Heart left ventricle (tissue), 16 donors: ENCODE data around the gene TAGLN. TPM values are rescaled to one million over a fixed set of nuclear protein-coding genes. Genes with fewer than 3 reads are reported as not detected.
A peak's percentile ranks its signal among the peaks of the same experiment; 100 is the strongest.

Experiments
- ATAC-seq, 4 donors: fragments of 200-7000 bp; cut with Tn5 transposase; one replicate each; pipeline ENCODE4 v1.9.1; 2020 to 2022; ENCODE audit warnings: moderate library complexity in 4 of 4, mild to moderate bottlenecking in 3 of 4, moderate number of reproducible peaks in 1 of 4
- DNase-seq, 5 donors: peaks; one replicate each; pipeline ENCODE4 v3.0.0-alpha.2; 2020
- H3K27ac ChIP-seq, 12 donors: fragments of 200-600 bp; sonication (generic) in 4 of 12; one replicate each; pipeline versions ENCODE4 v1.5.0 to v1.8.0; 2016 to 2022; ENCODE audit warnings: mild to moderate bottlenecking in 2 of 12
- H3K27me3 ChIP-seq, 9 donors: fragments of 200-600 bp; sonication (generic) in 2 of 9; one replicate each; pipeline versions ENCODE4 v1.5.1 to v1.8.0; 2016 to 2022; ENCODE audit warnings: mild to moderate bottlenecking in 3 of 9
- H3K36me3 ChIP-seq, 9 donors: fragments of 200-600 bp; sonication (generic) in 2 of 9; one replicate each; pipeline versions ENCODE4 v1.5.0 to v1.8.0; 2018 to 2022; ENCODE audit warnings: mild to moderate bottlenecking in 2 of 9
- H3K4me1 ChIP-seq, 12 donors: fragments of 200-600 bp; sonication (generic) in 4 of 12; one replicate each; pipeline versions ENCODE4 v1.5.0 to v1.8.0; 2016 to 2022; ENCODE audit warnings: mild to moderate bottlenecking in 3 of 12
- H3K4me3 ChIP-seq, 12 donors: fragments of 200-600 bp; sonication (generic) in 4 of 12; one replicate each; pipeline versions ENCODE4 v1.5.0 to v1.8.0; 2017 to 2022; ENCODE audit warnings: mild to moderate bottlenecking in 9 of 12, moderate library complexity in 4 of 12
- H3K9me3 ChIP-seq, 12 donors: fragments of 200-600 bp; sonication (generic) in 4 of 12; one replicate each; pipeline versions ENCODE4 v1.5.0 to v1.8.0; 2016 to 2022; ENCODE audit warnings: mild to moderate bottlenecking in 1 of 12
- POLR2A ChIP-seq, 2 donors: fragments of 450-650 bp; IDR thresholded peaks; one replicate each; pipeline ENCODE4 v1.6.1; 2017; ENCODE audit warnings: antibody characterized with exemption in 2 of 2, mild to moderate bottlenecking in 2 of 2, moderate library complexity in 2 of 2
- WGBS, 4 donors: extraction: QIAGEN DNeasy Blood & Tissue Kit in 2 of 4; methylation state at CpG; one replicate each; pipeline versions ENCODE4 v1.1.5 to v1.1.7; 2013 to 2018; 5-methylcytosine and 5-hydroxymethylcytosine counted together
- intact Hi-C, 10 donors: fragments of 100-400 bp; cut with DNase I; formaldehyde crosslinking; loops; one replicate each; pipeline versions ENCODE4 v1.11.1 to v1.14.2; 2022
- polyA plus RNA-seq, 2 donors: library from polyadenylated mRNA; stranded (reverse); fragments of 200-250 nt; gene quantifications; one replicate each; pipeline ENCODE4 v1.2.3, GENCODE V29; 2013
- total RNA-seq, 9 donors: library from RNA; depleted of rRNA in 2 of 9; stranded (reverse); fragments of >200 nt in 2 of 9; fragmentation: NEBNext Ultra II Directional in 3 of 9; extraction: Animal tissue kit (Norgen Biotek cat#: 25700) in 3 of 9; gene quantifications; one replicate each; pipeline versions ENCODE4 v1.1.0 to v1.2.4, GENCODE V29; 2016 to 2023
- TF ChIP-seq, protein P1 (sequence below), 12 donors: fragments of 200-600 bp; sonication (generic) in 4 of 12; IDR thresholded peaks; one replicate each; pipeline versions ENCODE4 v1.5.0 to v1.8.0; 2018 to 2022; ENCODE audit warnings: antibody characterized with exemption in 12 of 12, mild to moderate bottlenecking in 5 of 12
- donor health status: ischemic (EF 13 %, LVEDD 7.1; RV severe dilation, severe dysfunction).
- donor health status: healthy with polysubstance abuse.
- donor health status: DM: no; HTN: yes; CAD: no.
- donor health status: DM: no; HTN: no; CAD: no.
- donor health status: ischemic (EF 25% LVEDD 6.9; RV normal size, moderate dysfunction).
- donor health status: ischemic (EF 25% LVEDD 5.7; RV mildly dilated, moderate dysfunction).
- donor health status: healthy.
- donor health status: DM: yes; HTN: yes; CAD: no.
- donor health status: ischemic (EF 35%, LVEDD 5.7; RV mildly dilated, moderate dysfunction).
- donor health status: nonischemic (EF 11% LVEDD 7.7; RV severe dilation, severe dysfunction).
- donor health status: DM: yes; HTN: yes; CAD: no.
- donor health status: PGD.
- donor health status: ischemic (EF 29% LVEDD 5.4; RV normal size, mild dysfunction).
- donor health status: nonischemic (EF 23%, LVEDD 6.1; RV moderate dilation, normal function).

Gene TAGLN
- total and polyA plus RNA-seq, 11 donors: 63.7 to 399 (median 187) TPM

DNA sequence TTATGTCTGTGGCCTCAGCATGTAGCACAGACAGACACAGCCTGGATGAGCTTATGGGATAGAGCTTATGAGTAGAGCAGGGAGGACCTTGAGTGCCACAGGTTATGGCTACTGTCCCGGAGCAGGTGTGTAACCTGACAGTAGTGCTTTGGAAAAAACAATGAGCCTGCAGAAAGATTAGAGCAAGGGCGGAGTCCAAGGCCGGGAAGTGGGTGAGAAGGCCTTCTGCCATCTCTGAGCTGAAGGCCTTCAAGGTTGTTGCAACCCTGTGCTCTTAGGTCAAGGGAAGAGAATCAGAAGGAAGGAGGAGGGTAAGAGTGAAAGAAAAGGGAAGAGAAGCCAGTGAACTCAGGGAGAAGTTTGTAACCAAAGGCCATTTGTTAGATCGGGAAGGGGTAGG lies 3.9 kb upstream of the TAGLN start:
- H3K27me3 ChIP-seq: no peaks in the 10 kb centered on the region
- intact Hi-C loops: no loop called here
- H3K36me3 ChIP-seq: peaks cover 0 to 69% (median 56%) of the 10 kb centered on the region in 9 donors
- H3K9me3 ChIP-seq: no peaks in the 10 kb centered on the region
- DNase-seq: peak in 1 of 5 donors; percentile 16
- H3K4me3 ChIP-seq: no peak overlapping the region
- no peak for ATAC-seq
- no peak for TF ChIP-seq POLR2A (IDR thresholded peaks at IDR 0.05)
- TF ChIP-seq, protein P1, sequence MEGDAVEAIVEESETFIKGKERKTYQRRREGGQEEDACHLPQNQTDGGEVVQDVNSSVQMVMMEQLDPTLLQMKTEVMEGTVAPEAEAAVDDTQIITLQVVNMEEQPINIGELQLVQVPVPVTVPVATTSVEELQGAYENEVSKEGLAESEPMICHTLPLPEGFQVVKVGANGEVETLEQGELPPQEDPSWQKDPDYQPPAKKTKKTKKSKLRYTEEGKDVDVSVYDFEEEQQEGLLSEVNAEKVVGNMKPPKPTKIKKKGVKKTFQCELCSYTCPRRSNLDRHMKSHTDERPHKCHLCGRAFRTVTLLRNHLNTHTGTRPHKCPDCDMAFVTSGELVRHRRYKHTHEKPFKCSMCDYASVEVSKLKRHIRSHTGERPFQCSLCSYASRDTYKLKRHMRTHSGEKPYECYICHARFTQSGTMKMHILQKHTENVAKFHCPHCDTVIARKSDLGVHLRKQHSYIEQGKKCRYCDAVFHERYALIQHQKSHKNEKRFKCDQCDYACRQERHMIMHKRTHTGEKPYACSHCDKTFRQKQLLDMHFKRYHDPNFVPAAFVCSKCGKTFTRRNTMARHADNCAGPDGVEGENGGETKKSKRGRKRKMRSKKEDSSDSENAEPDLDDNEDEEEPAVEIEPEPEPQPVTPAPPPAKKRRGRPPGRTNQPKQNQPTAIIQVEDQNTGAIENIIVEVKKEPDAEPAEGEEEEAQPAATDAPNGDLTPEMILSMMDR (IDR thresholded peaks at IDR 0.05): no peak
- WGBS, 4 donors: 92 to 95% (median 94%) methylated on average over 4 of the region's 4 CpGs
- H3K27ac ChIP-seq: no peak overlapping the region
- H3K4me1 ChIP-seq: peaks cover 0 to 24% (median 15%) of the 10 kb centered on the region in 12 donors

DNA sequence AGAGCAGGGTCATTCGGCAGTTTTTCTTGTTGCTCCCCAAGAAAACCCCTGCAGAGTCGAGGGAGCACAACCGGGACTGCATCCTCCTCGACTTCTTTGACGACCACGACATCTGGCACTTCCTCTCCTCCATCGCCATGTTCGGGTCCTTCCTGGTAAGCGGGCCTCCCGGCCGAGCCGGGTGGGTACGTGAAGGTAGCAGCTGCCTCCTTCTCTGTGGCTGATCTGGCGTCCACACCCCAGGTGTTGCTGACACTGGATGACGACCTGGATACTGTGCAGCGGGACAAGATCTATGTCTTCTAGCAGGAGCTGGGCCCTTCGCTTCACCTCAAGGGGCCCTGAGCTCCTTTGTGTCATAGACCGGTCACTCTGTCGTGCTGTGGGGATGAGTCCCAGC lies 3.4 kb upstream of the TAGLN start:
- peaks cover 0 to 24% (median 17%) of the 10 kb centered on the region in 12 donors for H3K4me1 ChIP-seq
- H3K4me3 ChIP-seq: no peak overlapping the region
- DNase-seq: peak in 1 of 5 donors; percentile 25
- WGBS, 4 donors: 90 to 92% (median 92%) methylated on average over 16 to 19 of the region's 19 CpGs
- no peak for ATAC-seq
- TF ChIP-seq POLR2A (IDR thresholded peaks at IDR 0.05): no peak
- TF ChIP-seq, protein P1 (IDR thresholded peaks at IDR 0.05): no peak
- H3K36me3 ChIP-seq: peaks cover 0 to 64% (median 51%) of the 10 kb centered on the region in 9 donors
- no peaks in the 10 kb centered on the region for H3K27me3 ChIP-seq
- no peak overlapping the region for H3K27ac ChIP-seq
- no peaks in the 10 kb centered on the region for H3K9me3 ChIP-seq
- intact Hi-C loops: no loop called here

DNA sequence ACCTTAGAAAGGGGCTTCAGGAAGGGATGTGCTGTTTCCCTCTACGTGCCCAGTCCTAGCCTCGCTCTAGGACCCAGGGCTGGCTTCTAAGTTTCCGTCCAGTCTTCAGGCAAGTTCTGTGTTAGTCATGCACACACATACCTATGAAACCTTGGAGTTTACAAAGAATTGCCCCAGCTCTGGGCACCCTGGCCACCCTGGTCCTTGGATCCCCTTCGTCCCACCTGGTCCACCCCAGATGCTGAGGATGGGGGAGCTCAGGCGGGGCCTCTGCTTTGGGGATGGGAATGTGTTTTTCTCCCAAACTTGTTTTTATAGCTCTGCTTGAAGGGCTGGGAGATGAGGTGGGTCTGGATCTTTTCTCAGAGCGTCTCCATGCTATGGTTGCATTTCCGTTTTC lies 2.2 kb upstream of the TAGLN start:
- WGBS, 4 donors: 90 to 97% (median 93%) methylated on average over 7 of the region's 7 CpGs
- Histone ChIP-seq H3K36me3 (peaks cover 0 to 53% (median 40%) of the 10 kb centered on the region in 9 donors), H3K9me3 (no peaks in the 10 kb centered on the region), H3K27me3 (no peaks in the 10 kb centered on the region), H3K27ac (peak overlapping the region in 2 of 12 donors; percentile 89 to 95), H3K4me3 (no peak overlapping the region), H3K4me1 (peaks cover 0 to 36% (median 19%) of the 10 kb centered on the region in 12 donors)
- no peak for TF ChIP-seq POLR2A (IDR thresholded peaks at IDR 0.05)
- TF ChIP-seq, protein P1 (IDR thresholded peaks at IDR 0.05): no peak
- intact Hi-C loops: no loop called here
- ATAC-seq (no peak), DNase-seq (peak in 2 of 5 donors; percentile 7 to 20)

DNA sequence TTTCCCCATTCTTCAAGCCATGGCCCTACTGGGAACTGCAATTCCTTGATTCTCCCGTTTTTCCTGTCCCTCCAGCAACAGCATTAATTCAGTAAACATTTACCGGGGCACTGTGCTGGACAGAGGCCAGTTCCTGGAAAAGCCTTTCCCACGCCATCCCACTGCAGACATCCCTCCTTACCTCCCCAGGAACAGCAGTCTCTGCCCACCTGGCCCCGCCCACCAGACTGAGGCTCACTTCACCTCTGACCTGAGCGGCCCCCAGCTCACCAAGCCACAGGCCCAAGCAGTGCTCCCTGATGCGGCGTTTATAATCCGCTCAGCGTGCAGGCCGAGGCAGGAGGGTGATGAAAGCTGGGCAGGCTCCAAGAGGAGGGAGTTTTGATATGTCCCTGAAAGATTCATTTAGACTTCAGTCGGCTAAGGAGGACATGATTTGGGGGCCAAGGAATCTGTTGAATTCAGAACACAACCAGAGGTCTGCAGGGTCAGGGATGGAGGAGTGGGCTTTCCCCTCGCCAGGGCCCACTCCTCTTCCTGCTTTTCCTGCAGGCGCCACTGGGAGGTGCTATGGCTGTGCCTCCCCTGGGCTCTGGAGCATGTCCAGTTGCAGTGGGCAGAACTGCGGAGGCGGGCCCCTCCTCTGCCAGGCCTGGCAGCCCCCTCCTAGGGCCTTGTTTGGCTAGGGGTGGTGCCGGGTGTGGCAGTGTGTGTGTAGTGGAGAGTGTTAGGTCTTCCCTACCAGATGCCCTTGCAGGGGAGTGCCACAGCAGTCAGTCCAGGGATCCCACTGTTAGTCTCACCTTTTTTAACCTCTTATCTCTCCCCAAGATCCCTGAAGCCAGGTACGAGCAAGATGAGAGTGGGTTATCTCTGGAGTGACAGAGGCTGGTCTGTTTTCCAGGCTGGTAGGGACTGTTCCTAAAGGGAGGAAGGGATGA lies 1.4 kb upstream of the TAGLN start:
- no peak for TF ChIP-seq POLR2A (IDR thresholded peaks at IDR 0.05)
- TF ChIP-seq, protein P1 (IDR thresholded peaks at IDR 0.05): peak; percentile 13 to 54 (median 35)
- no peaks in the 10 kb centered on the region for H3K27me3 ChIP-seq
- intact Hi-C loops: loop anchor here in 1 of 10 donors (2.0 kb wide), 1 partner anchor 23 kb away; no protein-coding TSS in a partner anchor
- peak overlapping the region in 11 of 12 donors; percentile 66 to 99 (median 82) for H3K27ac ChIP-seq
- H3K36me3 ChIP-seq: peaks cover 0 to 45% (median 38%) of the 10 kb centered on the region in 9 donors
- peaks cover 0 to 39% (median 19%) of the 10 kb centered on the region in 12 donors for H3K4me1 ChIP-seq
- ATAC-seq (peak in 1 of 4 donors; percentile 6), DNase-seq (peak in 3 of 5 donors; percentile 18 to 33 (median 31))
- H3K9me3 ChIP-seq: no peaks in the 10 kb centered on the region
- H3K4me3 ChIP-seq: peak overlapping the region in 8 of 12 donors; percentile 39 to 80 (median 54)
- WGBS, 4 donors: 65 to 81% (median 75%) methylated on average over 17 of the region's 17 CpGs
